GM18502 (cell line): ENCODE measurements around the gene CXCL16.
A peak's percentile ranks its signal among the peaks of the same experiment; 100 is the strongest.
"Not testable (repeated sequence)": the region's sequence is repeated elsewhere in the genome, so short reads cannot be mapped to it uniquely, and the experiment has no call there.

Source experiments
- ATAC-seq: cut with Tn5 transposase; IDR thresholded peaks from one replicate; pipeline ENCODE4 v1.9.1; 2021; ENCODE audit warnings: mild to moderate bottlenecking; ENCODE audit not compliant: unreplicated experiment, poor library complexity

CXCL16 gene

DNA sequence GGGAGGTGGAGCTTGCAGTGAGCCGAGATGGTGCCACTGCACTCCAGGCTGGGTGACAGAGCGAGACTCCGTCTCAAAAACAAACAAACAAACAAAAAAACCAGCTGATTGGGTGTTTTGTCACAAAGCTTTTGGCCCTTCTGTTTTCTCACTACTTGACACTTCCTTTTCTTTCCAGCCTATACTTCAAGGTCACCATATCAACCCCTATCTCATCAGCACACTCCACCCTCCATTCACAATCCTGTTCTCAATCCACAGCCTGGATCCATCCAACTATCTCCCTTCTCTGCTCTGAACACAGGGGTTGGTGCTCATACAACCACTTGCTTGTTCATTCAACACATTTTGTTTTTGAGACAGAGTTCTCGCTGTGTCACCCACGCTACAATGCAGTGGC lies 15.1 kb downstream of the CXCL16 start:
- no peak for ATAC-seq

DNA sequence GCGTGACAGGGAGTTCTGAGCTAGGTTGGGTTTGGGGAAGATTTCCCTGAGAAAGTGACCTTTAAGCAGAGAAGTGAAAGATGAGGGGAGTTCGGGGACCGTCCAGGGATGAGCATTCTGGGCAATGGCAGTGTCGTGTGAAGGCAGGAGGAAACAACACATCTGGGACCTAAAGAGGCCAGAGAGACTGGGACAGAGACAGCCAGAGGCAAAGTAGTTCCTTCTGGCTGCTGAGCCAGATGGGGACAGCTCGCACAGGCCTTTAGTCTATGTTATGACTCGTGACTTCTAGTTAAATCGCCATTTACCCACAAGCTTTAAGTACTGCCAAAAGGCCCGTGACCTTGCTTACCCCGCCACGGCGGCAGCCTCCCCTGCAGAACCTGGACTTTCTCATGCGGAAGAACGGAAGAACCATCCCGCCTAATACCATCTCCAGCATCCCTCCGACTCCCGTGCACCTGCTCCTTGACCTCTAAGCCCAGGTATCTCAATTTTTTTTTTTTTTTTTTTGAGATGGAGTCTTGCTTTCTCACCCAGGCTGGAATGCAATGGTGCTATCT lies 17.0 kb downstream of the CXCL16 start:
- no peak for ATAC-seq

DNA sequence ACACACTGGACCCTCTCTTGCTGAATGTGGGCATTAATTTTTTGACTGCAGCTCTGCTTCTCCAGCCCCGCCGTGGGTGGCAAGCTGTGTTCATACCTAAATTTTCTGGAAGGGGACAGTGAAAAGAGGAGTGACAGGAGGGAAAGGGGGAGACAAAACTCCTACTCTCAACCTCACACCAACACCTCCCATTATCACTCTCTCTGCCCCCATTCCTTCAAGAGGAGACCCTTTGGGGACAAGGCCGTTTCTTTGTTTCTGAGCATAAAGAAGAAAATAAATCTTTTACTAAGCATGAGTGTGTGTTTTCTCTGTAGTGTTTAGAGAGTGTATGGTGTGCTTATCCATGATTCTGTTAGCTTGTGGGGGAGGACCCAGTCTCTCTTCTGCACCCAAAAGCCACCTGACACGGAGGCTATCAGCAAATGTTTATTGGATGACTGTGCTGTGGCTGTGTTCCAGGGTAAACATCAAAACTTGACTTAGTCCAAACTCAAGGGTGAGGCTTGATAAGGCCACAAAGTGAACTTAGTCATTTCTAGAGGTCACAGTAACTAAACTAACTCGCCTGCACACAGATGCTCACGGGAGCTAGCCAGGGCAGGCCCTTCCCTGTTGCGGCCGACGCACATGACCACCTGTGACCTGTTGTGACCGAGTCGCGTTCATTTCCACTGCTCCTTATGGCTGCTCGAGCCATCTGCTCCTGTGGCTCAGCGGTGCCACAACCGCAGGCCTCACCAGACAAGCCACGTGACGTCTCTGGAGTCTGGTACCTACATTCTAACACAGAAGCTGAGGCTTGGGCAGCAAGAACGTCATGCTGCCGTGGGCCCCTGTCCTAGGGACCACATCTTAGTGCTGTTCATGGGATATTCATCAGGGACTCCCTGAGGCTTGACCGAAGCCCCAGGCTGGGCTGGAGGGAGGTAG lies 18.3 kb downstream of the CXCL16 start:
- no peak for ATAC-seq

DNA sequence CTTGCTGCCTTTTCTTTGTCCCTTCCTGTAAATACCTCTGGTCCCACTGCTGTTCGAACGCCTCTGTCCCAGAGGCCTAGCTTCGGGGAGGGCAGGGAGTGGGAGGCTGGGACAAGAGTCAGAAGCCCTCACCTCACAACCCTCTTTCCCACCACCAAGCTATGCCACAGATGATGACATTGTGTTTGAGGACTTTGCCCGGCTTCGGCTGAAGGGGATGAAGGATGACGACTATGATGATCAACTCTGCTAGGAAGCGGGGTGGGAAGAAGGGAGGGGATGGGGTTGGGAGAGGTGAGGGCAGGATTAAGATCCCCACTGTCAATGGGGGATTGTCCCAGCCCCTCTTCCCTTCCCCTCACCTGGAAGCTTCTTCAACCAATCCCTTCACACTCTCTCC lies 18.9 kb downstream of the CXCL16 start:
- ATAC-seq = no peak

DNA sequence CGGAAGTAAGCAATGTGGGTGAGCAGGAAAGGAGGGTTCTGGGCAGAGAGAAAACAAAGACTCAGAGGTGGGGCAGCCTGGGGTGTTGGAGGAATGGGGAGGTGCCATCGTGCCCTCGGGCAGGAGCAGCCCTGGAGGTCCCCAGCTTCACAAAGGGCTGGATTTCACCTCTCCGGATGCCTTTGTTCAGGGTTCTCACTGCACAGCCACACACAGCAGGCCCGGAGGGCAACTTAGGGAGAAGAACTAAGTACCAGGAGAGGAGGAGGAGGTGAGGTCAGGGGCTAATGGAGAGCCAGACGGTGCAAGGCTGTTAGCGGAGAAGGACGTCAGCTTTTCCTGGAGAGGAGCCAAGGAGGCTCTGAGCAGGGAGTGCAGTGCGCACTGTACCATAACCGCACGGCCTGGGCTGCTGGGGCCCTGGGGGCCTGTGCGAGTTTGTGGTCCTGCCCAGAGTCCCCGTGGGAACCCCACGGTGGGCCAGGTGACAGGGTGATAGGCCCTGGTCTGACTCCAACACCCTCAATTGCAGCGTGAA lies 20.0 kb downstream of the CXCL16 start:
- no peak for ATAC-seq

DNA sequence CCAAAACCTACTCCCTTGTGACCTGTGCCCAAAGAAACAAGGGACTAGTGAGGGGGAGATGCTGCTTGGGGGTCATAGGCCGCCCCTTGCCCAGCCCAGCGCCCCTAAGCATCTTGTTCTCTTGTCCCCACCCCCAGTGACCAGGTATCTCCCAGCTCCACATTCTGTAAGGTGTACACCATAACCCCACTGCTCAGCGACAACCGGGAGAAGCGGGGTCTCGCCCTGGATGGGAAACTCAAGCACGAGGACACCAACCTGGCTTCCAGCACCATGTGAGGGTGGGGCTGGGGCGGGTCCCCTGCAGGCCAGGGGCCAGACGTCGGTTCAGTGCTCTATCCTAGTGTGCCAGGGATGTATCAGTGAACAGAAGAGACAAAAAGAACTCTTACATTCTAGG lies 20.6 kb downstream of the CXCL16 start:
- ATAC-seq = no peak

DNA sequence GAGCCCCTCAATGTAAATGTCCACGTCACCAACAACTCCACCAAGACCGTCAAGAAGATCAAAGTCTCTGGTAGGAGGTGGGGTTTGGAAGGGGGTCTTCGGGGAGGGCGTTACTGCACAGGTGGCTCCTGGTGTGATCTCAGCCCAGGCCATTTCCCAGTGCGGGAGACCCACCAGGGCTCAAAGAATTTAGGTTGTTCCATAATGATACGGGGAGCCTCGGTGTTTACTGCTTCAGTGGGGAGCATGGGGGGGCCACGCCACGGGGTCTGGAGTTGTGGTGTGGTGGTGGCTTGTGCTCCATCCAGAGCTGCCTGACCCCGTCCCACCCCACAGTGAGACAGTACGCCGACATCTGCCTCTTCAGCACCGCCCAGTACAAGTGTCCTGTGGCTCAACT lies 21.5 kb downstream of the CXCL16 start:
- ATAC-seq = no peak

DNA sequence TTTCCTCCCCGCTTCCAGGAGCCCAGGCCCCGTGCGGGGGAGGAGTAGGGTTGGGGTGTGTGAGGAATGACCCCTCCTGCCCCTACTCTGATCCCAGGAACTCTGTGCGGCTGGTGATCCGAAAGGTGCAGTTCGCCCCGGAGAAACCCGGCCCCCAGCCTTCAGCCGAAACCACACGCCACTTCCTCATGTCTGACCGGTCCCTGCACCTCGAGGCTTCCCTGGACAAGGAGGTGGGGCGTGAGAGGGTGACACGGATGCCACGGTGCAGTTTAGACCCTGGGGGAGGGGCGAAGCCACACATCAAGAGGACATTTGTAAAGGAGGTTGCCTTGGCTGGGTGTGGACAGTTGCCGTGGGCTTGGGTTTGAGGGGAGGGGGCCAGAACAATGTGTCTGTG lies 21.9 kb downstream of the CXCL16 start:
- no peak for ATAC-seq

DNA sequence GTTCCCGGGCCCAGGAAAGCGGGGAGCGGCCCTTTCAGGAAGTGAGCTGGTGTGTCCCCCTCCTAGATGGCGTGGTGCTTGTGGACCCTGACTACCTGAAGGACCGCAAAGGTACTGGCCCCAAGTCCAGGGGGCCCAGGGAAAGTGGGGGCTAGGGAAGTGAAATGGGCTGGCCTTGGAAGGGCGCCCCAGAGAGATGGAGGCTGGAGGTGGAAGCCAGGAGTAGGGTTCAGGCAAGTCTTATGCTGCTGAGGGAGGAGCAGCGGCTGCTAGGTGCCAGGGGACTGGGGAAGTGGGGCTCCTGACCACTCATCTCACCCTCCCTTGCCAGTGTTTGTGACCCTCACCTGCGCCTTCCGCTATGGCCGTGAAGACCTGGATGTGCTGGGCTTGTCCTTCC lies 23.6 kb downstream of the CXCL16 start:
- no peak for ATAC-seq

DNA sequence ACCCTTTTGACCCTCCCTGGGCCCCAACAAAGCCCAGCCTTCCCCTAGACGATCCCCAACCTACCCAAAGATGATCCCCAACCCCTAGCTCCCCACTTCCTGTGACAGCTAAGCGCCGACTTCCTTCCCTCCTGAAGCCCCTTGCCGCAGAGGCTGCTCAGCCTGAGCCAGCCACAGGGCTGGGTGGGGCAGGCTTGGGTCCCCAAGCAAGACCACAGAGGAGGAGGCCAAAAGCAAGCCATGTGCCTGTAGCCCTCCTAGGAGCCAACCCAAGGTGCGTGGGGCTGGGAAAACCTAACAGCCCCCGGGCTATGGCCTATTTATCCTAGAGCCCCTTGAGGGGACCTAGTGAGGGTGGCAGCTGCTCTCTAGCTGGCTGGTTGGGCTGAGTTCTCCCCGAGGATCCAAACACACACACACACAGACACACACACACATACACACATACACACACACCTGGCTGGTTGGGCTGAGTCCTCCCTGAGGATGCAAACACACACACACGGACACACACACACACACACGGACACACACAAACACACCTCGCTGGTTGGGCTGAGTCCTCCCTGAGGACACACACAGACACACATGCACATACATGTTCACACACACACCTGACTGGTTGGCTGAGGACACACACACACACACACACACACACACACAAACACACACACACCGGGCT lies 24.5 kb downstream of the CXCL16 start:
- no peak for ATAC-seq

DNA sequence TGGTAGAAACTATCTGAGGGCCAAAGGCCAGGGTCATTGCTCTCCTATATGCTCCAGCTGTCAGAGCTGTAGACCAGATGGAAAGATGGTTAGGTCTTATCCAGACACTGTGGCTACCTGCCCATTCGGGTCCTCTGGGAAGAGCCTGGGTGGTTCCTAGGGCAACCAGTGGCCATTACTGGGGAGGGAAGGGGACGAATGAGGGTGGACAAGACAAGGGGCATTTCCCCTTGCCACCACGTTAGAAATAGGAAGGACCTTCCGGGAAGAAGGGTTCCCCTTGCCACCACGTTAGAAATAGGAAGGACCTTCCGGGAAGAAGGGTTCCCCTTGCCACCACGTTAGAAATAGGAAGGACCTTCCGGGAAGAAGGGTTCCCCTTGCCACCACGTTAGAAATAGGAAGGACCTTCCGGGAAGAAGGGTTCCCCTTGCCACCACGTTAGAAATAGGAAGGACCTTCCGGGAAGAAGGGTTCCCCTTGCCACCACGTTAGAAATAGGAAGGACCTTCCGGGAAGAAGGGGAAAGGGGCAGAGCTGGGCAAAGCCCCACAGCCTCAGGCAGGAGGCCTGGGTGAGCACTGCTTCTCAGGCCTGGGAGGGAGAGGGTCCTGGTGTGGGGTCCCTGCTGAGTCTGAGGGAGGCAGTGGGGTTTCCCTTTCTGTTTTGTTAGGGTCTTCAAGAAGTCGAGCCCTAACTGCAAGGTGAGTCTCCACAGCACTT lies 25.2 kb downstream of the CXCL16 start:
- ATAC-seq = not testable (repeated sequence)

DNA sequence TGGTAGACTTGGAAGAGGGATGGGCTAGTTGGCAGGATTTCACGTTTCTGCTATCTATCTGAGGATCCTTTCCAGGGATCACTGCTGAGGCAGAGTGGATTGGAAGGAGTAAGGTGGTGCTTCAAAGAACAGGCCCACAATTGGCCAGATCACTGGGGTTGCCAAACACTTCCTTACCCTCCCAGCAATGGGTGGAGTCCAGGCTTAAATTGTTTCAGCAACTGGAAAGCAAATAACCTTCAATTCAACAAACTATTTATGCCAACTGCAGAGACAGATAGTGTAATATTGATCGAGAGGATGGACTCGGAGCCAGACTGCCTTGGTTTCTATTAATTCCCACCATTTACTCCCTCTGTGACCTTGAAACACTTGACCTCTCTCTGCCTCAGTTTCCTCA lies 27.2 kb downstream of the CXCL16 start:
- no peak for ATAC-seq

DNA sequence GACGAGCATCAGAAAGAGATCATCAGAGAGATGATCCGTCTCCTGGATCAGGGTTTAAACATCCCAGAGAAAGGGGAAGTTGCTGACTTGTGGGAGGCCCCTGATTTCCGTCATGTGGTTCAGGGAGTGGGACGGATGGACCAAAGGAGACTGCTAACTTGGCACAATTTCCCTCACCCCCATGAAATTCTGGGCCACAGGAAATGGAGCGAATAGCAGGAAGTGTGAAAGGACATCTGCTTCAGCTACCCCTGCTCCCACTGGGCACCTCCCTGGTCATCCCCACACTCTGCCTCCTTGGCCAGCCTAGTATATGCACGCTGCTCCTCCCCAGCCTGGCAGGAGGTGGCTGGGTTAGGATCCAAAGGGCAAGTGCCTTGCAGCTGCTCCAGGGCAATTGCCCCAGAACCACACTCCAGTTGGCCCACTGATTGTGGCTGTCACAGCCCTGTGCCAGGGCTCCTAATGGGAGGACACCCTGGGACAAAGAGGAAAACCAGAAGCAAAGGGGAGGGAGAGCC lies 28.0 kb downstream of the CXCL16 start:
- ATAC-seq = no peak

DNA sequence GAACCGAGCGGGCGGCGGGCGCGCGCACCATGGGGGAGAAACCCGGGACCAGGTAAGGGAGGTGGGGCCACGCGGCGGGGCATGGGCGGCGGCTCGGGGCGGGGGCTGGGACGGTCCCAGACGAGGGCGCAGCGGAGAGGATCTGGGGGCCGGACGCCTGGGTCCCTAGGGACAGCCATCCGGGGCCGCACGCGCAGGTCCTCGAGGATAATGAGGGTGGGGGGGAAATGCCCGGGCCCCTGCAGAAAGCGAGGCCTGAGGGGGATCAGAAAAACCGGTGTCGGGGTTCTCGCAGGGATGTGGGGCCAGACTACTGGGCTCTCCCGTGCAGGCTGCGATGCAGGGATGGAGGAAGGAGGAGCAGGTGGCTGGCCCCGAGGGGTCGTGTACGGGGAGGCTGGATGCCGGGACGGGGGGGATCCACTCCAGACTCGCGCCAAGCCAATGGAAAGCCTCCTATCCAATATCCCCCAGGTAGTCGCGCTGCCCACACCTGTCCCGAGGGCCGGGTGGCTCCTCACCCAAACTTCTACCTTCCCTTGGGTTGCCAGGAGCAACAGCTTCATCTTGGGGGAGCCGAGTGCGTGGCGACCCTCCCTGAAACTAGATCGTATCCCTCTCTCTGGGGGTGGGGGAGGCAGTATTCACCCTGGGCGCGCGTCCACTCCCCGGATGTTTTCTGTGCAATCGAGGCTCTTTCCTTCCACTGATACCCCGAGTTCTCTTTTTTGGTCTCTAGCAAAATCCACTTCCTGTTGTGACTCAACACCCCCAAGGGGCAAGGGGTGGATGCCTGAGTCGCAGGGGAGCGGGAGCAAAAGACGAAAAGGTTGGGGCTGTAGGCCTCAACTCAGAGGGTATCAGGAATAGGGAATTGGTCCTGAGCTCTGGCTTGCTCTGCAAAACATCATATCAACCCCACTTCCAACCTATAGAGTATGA lies 28.8 kb downstream of the CXCL16 start:
- ATAC-seq = no peak

DNA sequence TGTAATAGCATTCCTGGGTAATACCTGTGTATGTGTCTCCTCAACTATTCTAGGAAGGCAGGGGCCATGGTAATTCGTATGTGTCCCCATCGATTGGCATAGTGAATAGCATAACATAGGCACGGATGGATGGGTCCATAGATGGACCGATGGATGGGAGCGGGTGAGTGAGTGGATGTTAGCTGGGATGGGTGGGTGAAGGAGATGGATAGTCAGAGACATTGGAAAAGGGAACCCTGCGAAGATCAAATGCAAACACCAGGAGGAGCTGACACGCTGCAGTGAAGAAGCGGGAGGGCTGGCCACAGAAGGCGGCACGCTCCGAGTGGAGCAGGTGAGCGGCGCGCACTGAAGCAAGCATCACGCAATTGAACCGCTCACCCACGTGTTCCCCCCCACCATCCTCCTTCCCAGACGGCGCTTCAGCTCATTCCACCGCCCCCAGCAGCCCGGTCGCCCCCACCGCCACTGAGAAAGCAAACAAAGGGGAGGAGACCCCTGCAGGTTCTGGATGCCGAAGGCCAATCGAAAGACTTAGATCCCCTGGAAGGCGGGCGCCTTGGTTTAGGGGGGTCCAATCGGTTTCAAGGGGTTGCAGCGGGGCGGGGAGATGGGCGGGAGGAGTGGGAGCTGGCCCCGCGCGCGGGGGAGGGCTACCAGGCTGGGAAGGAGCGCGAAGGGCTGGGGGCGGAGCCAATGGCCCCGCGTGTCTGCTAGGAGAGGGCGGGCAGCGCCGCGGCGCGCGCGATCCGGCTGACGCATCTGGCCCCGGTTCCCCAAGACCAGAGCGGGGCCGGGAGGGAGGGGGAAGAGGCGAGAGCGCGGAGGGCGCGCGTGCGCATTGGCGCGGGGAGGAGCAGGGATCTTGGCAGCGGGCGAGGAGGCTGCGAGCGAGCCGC lies 29.7 kb downstream of the CXCL16 start, which contains the start of gene ARRB2:
ARRB2 (plus strand) TSS at position 839 of the 899 bp plus-strand sequence. CDS start 90 bp downstream, outside the sequence.
- peak; percentile 81 for ATAC-seq

DNA sequence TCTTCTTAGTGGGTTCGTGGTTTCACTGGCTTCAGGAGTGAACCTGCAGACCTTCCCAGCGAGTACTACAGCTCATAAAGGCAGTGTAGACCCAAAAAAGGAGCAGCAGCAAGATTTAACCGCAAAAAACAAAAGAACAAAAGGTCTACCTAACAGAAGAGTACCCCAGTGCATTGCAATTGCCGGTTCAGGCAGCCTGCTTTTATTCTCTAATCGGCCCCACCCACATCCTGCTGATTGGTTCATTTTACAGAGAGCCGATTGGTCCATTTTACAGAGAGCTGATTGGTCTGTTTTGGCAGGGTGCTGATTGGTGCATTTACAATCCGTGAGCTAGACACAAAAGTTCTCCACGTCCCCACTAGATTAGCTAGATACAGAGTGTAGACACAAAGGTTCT lies 31.3 kb downstream of the CXCL16 start:
- ATAC-seq = no peak

DNA sequence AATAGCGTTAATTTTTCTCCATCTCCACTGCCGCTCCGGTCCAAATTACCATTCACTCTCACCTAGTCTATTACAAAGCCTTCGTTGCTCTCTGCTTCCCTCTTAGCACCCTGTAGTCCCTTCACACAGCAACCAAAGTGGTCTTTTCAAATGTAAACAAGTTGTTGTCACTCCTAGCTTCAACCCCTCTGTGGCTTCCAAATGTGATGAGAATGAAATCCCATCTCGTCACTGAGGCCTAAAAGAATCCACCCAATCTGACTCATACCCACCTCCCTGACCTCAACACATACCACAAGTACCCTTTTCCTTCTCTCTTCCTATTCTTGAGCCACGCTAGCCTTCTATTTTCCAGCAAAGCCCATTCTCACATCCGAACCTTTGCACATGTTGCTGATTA lies 33.6 kb downstream of the CXCL16 start:
- ATAC-seq = no peak

DNA sequence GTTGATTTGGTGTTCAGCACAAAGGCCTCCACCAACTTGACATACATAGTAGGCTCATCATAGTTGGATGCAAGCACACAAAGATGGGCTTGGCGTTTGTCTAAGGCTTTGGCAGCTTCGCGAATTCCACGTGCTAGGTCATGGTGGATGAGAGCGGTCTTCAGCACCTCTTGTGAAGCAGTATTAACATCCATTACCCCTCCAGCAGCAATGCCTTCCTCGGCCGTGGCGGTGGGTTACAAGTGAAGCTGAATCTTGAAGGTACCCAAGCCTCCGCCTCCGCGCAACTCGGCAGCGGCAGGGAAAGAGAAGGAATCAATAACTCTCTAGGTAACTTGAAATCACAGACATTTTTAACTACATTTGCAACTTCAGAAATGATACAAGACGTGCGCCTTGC lies 34.7 kb downstream of the CXCL16 start:
- no peak for ATAC-seq
